DMS53 (cell line): ENCODE results near the gene PMP22.
A peak's percentile ranks its signal among the peaks of the same experiment; 100 is the strongest.
"Not testable (repeated sequence)": the region's sequence is repeated elsewhere in the genome, so short reads cannot be mapped to it uniquely, and the experiment has no call there.

Source experiments
- DNase-seq: peaks from one replicate; lab custom pipeline; 2025; lab: John Stamatoyannopoulos, UW

The PMP22 gene

DNA sequence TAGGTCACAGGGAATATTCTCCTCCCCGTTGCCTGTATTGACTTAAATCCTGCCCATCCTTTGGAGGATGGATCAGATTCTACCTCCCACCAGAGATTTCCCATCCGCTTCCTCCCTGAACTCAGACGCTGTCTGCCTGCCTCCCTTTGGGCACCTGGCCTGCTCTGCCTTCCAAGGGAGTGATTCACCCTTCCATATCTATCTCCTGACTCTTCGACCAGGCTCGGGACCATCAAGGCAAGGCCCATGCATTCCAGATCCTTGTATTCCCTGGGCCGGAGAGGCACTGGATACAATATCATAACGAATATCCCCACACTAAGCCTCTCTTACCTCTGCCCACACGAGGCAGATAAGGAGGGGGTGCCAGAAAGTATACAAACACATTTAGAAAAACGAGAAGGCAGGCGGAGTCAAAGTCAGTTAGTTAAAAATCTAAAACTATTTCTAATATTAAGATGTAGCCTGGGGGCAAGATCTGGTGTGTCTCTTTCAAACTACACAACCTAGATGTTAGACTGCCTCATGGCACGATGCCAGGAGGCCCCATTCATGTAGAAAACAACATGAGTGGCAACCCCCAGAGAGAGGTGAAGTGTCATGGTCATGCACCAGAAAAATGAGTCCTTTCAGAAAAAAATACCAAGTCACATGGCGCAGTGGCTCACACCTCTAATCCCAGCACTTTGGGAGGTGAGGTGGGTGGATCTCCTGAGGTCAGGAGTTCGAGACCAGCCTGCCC, 9.2 kb downstream of the PMP22 start:
- DNase-seq, result no peak

DNA sequence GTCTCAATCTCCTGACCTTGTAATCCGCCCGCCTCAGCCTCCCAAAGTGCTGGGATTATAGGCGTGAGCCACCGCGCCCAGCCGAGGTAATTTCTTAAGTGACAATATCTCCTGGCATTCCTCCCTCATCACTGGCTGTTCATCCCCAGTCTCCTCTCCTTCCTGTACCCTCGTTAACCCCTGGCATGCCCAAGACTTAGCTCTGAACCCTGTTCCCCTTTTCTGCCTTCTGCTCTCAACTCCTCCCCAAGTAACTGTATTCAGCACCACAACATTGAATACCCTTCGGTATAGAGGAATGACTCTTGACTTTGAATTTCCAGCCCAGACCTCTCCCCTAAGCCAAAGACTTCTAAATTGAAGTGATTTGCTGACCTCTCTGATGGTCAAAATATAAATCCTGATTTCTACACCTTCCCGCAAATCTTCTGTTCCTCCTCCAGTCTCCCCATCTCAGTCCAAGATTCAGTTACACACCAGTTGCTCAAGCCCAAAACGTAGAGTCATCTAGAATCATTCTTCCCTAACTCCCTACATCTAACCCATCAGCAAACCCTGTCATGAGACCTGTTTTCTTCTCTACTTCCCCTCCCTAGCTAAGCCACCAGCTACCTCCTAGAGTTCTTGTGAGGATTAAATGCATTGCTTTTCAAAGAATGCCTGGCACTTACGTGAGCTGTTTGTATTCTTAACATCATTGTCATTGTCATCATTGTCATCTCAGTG, 14.8 kb downstream of the PMP22 start:
- DNase-seq, result no peak

DNA sequence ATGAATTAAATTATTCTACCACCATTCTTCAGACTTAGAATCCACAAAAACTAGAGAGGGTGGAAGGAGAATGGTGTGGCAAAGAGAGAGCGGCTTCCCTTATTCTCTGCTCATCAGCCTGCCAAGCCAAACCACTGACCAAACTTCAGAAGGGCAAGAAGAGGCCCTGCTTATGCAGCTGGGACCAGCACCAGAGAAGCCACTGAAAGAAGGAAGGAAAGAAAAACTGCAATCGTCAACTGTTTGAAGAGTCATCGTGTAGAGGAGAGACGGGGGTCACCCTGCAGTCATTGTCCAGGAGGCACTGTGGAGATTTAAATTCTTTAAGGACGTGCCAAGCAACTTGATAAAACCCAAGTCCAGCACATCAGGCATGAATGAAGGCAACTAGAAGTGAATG, 15.6 kb downstream of the PMP22 start:
- DNase-seq, result no peak

DNA sequence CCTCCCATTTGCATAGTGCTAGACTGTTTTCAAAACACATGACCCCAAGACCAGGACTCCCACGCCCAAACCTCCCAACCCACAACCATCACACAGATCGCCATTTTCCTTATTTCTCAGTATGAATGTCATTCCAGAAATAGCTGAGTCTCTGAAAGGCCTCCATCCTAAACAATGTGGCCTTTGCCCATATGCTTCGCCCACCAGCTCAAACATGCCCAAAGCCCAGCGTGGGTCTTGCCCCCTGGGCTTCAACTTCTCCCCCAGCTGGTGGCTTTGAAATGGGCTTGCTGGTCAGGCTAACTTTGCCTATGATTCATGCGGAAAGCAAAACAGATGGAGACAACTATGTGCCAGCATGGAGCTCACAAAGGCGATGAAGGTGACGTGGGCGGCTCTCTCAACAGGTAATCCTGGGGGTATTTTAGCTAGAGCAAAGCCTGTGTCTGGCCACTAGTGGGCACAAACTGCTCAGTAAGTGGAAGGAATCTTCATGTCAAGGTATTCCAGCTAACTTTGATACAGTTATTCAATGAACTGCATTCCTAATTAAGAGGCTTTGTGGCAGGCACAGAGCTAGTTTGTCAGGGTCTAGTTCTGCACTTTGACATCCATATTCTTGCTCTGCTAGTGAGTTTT, 17.1 kb downstream of the PMP22 start:
- peak; percentile 26 for DNase-seq

DNA sequence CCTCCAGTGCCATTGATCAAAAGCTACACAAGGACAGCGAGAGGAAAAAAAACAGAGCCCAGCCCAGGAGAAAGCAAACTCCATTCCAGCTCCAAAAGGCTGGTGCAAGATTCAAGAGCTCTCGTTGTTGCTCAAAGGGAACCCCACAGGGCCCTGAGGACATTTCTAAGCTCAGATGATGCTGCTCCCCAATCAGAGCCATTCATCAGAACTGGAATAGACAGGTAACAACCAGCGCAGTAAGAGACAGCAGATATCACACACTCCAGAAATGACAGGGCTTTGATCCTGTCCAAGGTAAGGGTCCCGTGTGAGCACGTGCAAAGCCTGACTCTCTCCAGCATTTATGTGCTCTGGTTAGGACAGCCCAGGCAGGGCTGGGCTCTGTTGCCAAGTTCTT, 20.1 kb downstream of the PMP22 start:
- DNase-seq, result no peak

DNA sequence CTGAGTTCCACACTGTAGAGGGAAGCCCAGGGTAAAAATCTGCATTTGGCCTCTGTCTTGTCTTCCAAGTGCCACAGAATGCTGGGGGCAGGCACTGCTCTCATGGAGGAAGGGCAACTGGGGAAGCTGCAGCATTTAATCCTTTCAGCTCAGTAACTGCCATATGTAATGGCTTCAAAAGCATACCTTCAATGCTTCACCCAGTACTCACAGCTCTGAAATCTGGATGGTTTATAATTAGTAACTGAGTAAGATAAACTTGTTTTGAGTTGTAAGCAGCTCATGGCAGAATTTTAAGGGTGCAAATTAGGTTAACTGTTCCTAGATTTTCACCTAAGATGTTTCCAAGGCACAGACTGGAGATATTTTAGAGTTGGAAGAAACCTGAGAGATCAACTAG, 24.5 kb downstream of the PMP22 start:
- no peak for DNase-seq

DNA sequence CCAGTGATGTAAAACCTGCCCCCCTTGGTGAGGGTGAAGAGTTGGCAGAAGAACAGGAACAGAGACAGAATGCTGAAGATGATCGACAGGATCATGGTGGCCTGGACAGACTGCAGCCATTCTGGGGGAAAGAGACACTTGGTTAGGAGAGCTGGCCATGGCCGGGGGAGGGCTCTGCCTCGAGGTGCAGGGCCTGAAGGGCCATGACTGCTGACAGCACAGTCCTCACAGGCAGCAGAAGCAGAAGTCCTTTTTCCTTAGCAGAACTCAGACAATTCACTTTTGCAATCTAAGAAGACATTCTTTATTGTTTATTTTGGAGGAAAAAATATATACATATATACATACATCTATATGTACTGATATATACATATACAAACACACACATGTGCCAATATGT, 25.6 kb downstream of the PMP22 start:
- no peak for DNase-seq

DNA sequence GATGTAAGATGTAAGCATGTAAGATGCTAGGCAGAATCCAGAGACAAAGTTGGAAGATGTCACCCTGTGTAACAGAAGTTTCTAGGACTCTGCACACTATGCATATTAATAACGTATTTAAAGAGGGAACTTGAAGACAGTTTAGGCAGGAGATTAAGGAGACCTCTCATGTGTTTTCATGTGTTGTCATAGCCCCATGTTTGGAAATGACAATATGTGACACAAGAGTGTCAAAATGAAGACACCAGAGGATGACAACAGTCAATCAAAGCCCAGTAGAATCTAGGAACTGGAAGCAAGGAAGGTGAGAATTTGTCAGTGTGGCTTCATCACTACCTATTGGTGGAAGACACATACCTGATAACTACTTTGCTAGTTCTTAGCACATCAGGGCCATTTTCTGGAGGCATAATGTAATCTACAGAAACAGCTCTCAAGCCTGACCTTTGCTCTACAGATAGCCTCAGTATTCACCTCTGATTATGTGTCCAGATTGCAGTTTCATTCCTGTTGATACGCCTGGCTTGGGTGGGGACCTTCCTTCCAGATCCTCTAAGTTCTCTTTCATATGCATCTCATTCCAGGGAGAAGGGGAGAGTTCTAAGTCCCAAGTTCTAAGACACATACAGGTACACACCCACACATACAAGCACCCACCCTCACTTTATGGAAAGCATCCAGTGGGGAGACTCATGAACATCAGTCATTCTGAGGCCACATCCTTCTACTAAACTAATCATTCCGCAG, 26.3 kb downstream of the PMP22 start:
- no peak for DNase-seq

DNA sequence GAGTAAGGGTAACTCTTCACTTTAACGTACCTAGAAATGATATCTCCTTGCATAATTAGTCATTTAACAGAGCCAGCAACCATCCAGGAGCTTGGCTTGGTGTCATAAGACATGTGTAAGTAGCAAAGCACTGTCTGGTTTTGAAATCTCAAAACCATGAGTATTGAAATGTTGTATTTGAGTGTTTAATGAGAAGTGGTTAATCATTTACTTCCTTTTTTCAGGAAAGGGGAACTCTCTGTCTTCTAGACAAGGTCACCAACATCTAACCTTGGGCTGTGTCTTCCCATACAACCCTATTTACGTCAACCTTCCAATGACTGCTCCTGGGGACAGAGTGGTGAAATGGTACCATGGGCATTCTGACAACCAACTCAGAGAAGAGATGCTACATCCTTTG, 27.1 kb downstream of the PMP22 start:
- no peak for DNase-seq

DNA sequence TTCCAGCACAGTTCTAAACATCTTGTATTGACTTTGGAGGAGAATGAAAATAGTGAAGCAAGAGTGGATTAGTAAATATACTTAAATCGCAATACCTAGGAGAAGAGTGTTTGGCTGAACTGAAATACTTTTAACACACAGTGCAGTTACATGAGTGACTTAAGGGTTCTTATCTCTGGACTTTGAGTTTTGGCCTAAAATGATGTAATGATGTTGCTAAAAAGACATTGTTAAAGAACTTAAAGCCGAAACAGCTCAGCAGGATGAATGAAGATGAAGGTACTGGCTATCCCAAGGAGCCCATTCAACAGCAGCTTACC, 28.1 kb downstream of the PMP22 start:
- no peak for DNase-seq

DNA sequence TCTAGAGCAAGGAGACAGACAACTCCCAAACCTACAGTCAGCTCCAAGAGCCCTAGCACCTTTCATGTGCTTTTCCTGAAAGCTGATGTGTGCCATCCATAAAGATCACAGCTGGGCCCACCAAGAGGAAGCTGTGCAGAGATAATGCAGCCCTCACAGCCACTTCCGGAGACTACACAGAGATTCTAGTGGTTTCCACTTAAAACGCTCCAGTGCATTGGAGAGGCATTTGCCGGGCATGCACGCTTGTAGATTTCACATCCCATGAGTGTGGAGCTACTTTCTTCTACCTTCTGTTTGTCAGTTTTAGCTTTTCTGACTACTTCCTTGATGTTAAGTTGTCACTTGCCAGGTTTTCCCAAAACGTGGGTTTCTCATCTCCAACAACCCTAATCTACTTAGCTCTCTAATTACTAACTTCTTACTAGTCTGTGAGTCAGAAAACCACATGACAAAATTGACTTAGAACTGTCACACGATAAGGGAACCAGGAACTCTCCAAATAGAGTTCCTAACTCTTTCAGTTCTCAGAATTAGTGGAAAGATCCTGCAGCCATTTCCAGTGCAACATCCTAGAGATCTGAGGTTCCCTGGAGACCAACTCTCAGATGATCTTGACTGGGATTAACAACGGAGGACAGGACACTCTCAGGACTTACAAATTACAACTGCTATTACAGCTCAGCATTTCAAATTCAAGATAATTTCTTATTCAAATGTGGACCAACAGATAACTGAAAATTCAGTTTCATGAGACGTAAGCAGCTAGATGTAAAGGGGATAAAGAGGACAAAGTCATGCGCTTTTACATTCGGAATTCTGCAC, 28.6 kb downstream of the PMP22 start:
- no peak for DNase-seq

DNA sequence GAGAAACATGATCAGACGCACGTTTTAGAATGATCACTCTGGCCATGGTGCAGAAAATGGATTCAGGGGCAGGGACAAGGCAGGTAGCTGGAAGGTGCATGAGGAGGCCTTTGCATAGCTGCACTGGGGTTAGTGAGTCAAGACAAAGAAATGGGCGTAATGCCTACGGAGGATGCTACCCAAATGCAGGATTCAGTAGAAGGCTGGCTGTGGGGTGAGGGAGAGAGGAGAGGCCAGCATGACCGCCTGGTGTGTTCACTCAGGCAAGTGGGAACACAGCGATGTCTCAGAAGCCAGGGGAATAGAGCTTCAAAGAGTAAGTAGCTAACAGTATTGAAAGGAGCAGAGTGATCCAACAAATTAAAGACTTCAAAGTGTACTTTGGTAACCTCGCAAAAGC, 31.2 kb downstream of the PMP22 start:
- DNase-seq, result no peak

DNA sequence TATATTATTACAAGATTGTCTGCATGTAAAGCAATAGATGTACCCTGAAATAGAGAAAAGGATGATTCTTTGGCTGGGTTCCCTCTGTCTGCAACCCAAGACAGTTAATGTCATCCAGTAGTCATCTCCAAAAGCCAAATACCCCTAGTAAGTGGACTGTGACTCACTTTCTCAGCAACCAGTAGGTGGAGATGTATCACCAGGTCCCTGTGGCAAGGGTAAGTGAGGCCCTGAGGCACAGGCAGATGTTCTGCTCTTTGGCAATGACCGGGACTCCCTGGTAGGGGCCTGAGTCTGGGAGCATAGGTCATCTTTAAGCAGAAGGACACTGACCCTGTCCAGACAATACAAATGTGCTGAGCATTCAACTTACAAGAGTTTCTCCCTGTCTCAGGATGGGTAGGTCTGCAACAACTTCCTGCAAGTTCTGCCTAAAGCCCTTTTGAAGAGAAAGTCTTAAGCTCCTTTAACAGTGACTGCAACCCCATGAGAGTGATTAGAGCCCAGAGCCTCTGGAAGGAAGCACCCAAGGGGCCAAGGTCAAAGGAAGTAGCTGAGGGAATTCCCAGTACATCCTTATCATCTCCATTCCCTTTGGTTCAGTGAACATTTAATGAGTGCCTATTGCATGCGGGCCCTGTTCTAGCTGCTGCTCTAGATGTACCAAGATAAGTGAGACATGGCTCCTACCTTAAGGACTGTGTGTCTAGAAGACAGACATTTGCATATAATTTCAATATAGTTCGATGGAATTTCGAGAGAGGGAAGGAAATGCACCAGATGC, 31.9 kb downstream of the PMP22 start:
- peak; percentile 3 for DNase-seq

DNA sequence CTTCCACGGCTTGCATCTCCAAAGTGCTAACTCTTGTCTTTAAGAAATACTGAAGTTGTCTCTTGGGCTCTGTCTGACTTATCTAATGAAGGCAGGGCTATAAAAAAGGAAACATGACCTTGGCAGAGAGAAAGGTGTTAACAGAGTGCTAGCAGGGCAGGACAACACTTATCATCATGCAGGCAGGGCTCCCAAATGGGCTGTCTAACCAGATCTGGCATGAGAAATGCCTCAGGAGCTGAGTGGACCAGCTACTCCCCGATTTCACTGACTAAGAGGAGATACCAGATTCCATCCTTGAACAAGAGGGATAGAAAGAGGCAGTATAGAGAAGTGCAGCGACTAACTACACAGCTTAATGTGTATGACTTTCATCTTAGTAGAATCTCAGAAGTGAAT, 32.6 kb downstream of the PMP22 start:
- DNase-seq, result no peak

DNA sequence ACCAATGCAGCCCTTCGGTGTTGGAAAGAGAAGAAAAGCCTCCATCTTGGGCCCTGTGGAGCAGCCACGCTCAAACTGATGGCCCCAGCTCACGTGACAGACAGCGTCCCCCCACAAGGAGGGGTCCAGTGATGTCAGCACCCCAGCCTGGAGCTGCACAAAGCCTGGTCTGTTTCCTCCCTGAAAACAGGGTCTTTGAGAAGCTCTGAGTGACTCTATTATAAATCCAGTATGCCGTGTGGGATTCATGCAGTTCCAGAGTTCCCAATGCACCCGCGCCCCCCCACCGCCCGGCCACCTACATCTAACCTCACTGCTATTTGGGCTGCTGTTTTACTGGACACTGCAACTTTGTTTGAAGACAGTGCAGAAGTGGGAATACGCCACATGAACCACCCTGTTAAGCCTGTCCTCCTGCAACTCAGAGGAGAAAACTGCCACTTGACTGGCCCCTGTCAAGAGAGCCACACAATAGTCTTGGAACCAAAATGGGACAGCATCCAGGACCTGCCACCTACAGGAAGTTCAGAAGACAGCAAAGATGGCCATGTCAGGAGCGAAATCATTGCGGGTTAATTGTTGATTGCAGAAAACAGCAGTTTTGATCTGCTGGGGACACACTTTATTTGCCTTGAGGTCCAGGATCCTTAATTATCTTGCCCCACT, 33.1 kb downstream of the PMP22 start:
- DNase-seq, result no peak

DNA sequence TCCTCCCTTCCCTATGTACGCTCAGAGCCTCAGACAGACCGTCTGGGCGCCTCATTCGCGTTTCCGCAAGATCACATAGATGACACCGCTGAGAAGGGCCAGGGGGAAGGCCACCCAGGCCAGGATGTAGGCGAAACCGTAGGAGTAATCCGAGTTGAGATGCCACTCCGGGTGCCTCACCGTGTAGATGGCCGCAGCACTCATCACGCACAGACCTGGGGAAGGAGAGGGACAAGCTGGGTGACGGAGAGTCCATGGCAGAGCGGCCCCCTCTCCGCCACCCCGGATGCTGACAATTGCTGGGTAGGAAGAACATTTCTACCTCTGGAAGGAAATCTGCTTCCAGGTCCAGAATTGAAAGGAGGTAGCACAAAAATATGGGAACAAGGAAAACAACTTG, 34.3 kb downstream of the PMP22 start:
- no peak for DNase-seq

DNA sequence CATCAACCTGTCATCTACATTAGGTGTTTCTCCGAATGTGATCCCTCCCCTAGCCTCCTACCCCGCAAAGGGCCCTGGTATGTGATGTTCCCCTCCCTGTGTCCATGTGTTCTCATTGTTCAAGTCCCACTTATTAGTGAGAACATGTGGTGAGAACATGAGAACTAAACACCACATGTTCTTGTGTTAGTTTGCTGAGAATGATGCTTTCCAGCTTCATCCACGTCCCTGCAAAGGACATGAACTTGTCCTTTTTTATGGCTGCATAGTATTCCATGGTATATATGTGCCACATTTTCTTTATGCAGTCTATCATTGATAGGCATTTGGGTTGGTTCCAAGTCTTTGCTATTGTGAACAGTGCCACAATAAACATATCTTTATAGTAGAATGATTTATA, 43.3 kb downstream of the PMP22 start:
- DNase-seq, result not testable (repeated sequence)

DNA sequence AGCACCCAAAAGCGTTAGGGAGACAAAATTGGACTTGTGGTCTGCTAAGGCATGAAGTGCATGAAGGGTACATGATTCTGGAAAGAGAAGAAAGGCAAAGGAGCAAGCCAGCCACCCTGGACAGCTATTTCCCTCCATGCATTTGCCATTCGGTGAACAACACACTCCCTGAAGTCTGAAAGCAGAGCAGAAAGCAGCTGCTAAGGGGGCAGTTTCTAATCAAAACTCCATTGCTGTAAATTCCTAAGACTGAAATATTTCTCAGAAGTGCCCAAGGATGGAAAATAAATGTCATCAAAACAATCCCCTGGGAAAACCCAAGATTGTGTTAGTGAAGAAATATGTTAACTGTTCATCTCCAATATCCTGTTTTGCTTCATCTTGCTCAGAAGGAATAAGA, 44.3 kb downstream of the PMP22 start:
- no peak for DNase-seq

DNA sequence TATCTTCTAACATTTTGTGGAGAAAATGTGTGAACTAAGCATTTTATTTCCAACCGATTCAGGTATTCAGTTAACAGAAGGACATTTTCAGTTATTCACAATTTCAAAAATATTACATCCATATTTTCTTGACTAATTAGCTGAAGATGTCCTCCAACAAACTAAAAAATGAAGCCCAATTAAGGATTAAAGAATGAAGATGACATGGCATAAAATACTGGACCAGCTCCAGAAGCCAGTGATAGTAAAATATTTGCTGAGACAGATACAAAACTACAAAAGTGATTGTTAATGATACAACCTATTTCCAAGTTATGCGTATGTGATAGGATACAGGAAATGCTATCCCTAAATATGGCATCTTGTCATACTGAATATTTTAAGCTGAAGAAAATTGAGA, 48.6 kb downstream of the PMP22 start:
- DNase-seq, result no peak

DNA sequence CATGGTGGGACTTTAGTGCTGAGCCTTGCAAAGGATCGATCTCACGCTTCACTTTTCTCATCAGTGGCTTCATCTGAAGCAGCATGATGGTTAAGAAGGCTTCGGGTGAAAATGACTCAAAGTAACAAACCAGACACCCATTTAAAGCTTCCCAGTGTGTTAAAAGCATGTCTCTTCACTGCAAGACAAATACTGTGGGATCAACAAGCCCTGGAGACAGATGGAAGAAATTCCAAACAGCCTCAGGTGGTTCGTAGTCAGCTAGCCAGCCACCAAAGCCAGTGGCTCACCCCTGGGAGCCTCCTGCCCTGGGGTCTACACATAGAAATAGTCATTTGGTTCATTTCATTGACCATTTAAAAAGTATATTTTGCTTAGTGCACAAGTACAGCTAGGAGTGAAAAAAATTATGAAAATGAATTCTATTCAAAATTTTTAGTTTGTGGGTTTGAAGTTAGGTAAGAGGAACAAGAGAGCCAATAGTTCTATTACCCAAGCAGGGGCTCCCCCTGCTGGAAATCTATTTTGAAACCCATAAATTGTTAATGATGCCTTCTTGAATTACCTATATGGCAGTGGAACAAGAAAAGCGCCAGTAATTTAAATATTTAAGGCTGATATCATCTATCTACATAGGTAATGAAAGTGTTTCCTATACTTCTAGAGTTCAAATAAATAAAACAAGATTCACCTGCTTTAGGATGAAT, 51.6 kb downstream of the PMP22 start:
- DNase-seq, result peak; percentile 3
